ENCODE data around the gene TNFRSF19.
A peak's percentile ranks its signal among the peaks of the same experiment; 100 is the strongest.

The TNFRSF19 gene

DNA sequence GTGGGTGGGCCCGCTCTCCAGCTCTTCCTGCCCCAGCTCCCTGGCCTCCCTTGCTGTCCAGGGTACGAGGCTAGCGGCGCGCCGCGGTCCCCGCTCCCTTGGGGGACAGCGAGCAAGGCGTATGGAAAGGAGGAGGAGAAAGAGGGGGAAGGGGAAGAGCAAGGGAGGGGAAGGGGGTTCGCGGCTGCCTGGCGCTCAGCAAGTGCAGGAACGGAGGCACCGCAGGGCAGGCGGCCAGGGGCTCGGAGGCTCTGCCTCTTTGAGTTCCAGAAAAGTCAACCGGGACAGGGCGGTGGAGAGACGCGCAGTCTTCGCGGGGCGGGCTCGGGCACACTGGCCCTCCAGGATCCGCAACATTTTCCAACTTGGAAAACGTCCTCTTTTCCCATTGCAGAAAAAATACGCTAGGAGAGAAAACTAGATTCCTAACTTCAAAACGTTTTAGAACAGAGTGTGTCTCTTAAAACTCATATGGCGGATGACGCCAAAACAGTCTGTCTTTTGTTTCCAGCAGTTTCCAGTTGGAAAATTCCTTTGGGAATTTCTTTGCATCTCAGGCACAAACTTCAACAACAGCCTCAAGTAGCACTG lies 23.1 kb upstream of the TNFRSF19 start:
- Histone ChIP-seq H3K4me3 (replicated peaks; ENCODE audit: low read depth, low read length) (0 out of 2 replicates have a peak overlapping the region, but pooled peaks have one; percentile 12), H3K36me3 (ENCODE audit: control insufficient read depth, insufficient read depth, low read length) (no peaks in the 10 kb centered on the region; the same call in 1 of the 2 replicates), H3K27me3 (replicated peaks; ENCODE audit: control insufficient read depth, insufficient read depth, low read length) (no peaks in the 10 kb centered on the region)
- TF ChIP-seq, protein P1, sequence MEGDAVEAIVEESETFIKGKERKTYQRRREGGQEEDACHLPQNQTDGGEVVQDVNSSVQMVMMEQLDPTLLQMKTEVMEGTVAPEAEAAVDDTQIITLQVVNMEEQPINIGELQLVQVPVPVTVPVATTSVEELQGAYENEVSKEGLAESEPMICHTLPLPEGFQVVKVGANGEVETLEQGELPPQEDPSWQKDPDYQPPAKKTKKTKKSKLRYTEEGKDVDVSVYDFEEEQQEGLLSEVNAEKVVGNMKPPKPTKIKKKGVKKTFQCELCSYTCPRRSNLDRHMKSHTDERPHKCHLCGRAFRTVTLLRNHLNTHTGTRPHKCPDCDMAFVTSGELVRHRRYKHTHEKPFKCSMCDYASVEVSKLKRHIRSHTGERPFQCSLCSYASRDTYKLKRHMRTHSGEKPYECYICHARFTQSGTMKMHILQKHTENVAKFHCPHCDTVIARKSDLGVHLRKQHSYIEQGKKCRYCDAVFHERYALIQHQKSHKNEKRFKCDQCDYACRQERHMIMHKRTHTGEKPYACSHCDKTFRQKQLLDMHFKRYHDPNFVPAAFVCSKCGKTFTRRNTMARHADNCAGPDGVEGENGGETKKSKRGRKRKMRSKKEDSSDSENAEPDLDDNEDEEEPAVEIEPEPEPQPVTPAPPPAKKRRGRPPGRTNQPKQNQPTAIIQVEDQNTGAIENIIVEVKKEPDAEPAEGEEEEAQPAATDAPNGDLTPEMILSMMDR (IDR thresholded peaks at IDR 0.05; ENCODE audit: insufficient read depth, low read length, poor library complexity, severe bottlenecking), result no peak
- DNase-seq (ENCODE audit: extremely low read depth, insufficient read length), result no peak

DNA sequence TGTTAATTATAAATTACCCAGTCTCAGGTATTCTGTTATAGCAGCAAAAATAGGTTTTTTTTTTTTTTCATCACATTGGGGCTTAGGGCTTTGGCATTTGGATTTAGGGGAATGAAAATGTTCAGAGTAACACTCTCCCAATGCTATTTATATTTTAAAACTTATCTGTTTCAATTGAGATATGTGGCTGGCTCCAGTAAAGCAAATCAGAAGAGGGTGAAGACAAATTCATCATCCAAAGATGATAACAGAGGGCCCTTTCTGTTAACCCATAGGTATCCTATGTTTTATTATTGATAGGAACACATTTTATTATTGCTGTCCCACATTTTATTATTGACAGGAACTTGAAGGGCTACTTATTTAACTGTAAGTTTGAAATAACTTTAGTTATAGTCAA lies 20.5 kb upstream of the TNFRSF19 start:
- Histone ChIP-seq H3K27me3 (replicated peaks; ENCODE audit: control insufficient read depth, insufficient read depth, low read length) (no peaks in the 10 kb centered on the region), H3K36me3 (ENCODE audit: control insufficient read depth, insufficient read depth, low read length) (no peaks in the 10 kb centered on the region; the same call in 1 of the 2 replicates), H3K4me3 (replicated peaks; ENCODE audit: low read depth, low read length) (no peak overlapping the region)
- TF ChIP-seq, protein P1 (IDR thresholded peaks at IDR 0.05; ENCODE audit: insufficient read depth, low read length, poor library complexity, severe bottlenecking), result no peak
- no peak for DNase-seq (ENCODE audit: extremely low read depth, insufficient read length)

DNA sequence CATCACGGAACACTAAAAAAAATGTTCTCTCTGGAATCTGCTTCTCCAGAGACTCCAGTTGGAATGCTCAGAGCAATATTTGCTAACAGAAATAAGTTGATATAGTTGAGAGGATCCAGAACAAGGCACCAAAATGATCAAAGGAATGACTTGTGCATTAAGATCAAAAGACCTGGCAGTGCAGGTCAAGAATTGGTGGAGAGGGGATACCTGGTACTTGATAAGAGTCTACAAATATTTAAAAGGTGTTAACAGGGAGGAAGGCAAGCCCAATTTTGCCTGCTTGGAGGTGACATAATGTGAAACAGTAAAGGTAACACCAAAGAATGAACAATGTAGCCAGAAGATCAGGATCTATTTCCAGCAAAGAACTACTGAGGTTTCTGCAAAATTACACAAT lies 20.0 kb upstream of the TNFRSF19 start:
- no peak for DNase-seq (ENCODE audit: extremely low read depth, insufficient read length)
- TF ChIP-seq, protein P1 (IDR thresholded peaks at IDR 0.05; ENCODE audit: insufficient read depth, low read length, poor library complexity, severe bottlenecking), result no peak
- Histone ChIP-seq H3K4me3 (replicated peaks; ENCODE audit: low read depth, low read length) (no peak overlapping the region), H3K36me3 (ENCODE audit: control insufficient read depth, insufficient read depth, low read length) (no peaks in the 10 kb centered on the region), H3K27me3 (replicated peaks; ENCODE audit: control insufficient read depth, insufficient read depth, low read length) (no peaks in the 10 kb centered on the region)

DNA sequence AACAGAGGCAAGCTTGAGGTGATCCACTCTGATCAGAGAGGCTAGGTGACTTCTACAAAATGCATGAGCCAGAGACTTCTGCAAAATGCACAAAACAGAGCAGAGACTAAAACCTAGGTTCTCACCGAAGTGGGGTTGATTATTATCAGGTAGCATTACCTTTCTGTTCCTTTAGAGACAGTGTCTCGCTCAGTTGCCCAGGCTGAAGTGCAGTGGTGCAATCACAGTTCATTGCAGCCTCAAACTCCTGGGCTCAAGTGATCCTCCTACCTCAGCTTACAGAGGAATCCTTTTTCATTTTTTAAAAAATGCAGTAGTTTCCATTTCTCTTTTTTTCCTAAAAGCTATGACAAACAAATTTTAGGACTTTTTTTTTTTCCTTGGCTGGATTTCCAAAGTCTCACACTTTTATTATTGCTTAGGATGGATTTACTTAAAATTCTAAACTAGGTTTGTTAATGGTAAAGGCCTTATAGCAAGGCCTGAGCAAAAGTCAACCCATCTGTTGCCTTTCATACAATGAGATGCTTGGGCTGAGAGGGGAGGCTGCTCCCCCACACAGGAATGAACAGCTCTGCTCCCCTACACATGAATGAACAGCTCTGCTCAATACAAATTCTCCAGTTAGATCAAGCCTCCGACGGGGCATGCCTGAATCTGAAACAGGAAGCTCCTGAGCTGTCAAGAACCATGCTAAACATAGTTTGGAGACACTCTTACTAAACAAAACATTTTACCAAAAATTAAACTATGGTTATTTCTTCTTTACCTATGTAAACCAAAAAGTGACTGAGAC lies 18.8 kb upstream of the TNFRSF19 start:
- no peak for DNase-seq (ENCODE audit: extremely low read depth, insufficient read length)
- Histone ChIP-seq H3K36me3 (ENCODE audit: control insufficient read depth, insufficient read depth, low read length) (no peaks in the 10 kb centered on the region), H3K4me3 (replicated peaks; ENCODE audit: low read depth, low read length) (no peak overlapping the region), H3K27me3 (replicated peaks; ENCODE audit: control insufficient read depth, insufficient read depth, low read length) (no peaks in the 10 kb centered on the region)
- TF ChIP-seq, protein P1 (IDR thresholded peaks at IDR 0.05; ENCODE audit: insufficient read depth, low read length, poor library complexity, severe bottlenecking), result no peak

DNA sequence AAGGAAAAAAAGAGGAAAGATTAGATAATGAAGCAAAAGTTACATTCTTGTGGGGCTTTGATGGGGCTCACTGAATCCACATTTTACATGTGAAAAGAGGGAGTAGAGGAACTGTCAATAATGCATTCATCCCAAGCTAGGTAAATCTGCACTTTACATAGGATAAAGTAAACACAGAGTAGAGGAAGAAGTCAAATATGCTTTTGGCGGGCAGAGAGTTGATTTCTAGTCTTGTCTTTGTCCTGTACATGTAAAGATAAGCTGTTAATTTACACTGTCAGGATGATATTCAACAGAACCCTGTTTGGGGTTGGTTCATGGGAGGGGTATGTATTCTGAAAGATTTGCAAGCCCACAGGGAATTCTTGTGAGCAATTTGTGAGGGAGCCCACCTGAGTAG lies 18.0 kb upstream of the TNFRSF19 start:
- H3K27me3 ChIP-seq (replicated peaks; ENCODE audit: control insufficient read depth, insufficient read depth, low read length), result no peaks in the 10 kb centered on the region
- TF ChIP-seq, protein P1 (IDR thresholded peaks at IDR 0.05; ENCODE audit: insufficient read depth, low read length, poor library complexity, severe bottlenecking), result no peak
- no peak for DNase-seq (ENCODE audit: extremely low read depth, insufficient read length)
- no peak overlapping the region for H3K4me3 ChIP-seq (replicated peaks; ENCODE audit: low read depth, low read length)
- H3K36me3 ChIP-seq (ENCODE audit: control insufficient read depth, insufficient read depth, low read length), result no peaks in the 10 kb centered on the region

All from GM06990 (cell line).